Measurements from ENCODE around the gene RNF148. TPM values are rescaled to one million over a fixed set of nuclear protein-coding genes. Genes with fewer than 3 reads are reported as not detected.

The RNF148 gene
- polyA plus RNA-seq, 4 donors = 0.10 TPM; not detected in 3

Other genes with a start within 250 kb of the RNF148 start
- gene RNF133, start 3.8 kb downstream of the RNF148 start, polyA plus RNA-seq (ENCODE audit: insufficient read length in 4 of 4) = under 1 TPM in 1 of 4 donors, not detected in 3; 0.10 TPM
- 10 to 100 TPM; 38.1 to 59.8 (median 52.9) TPM for gene CADPS2, start 183.5 kb upstream of the RNF148 start, polyA plus RNA-seq (ENCODE audit: insufficient read length in 4 of 4)